Measurements from ENCODE around the gene PARP12.

Gene PARP12

GRCh38 chr7:140003913-140004382, 58.8 kb downstream of the PARP12 start:
- peak; percentile 63 for TF ChIP-seq CTCF (conservative IDR thresholded peaks at IDR 0.05; ENCODE audit: low read depth)
- peak; percentile 42 for DNase-seq (ENCODE audit: low spot score)
- POLR2A ChIA-PET (ENCODE audit: low non-redundant PET): no interaction called here
- H3K27ac ChIP-seq: no peak overlapping the region
- CTCF ChIA-PET: interaction anchor here (0.6 to 1.7 kb wide), 4 partner anchors 67 to 385 kb away, joined by 3 to 10 read pairs (median 4); no protein-coding TSS in a partner anchor

GRCh38 chr7:140000666-140001268, 62.0 kb downstream of the PARP12 start:
- TF ChIP-seq CTCF (conservative IDR thresholded peaks at IDR 0.05; ENCODE audit: low read depth): no peak
- ChIA-PET POLR2A (ENCODE audit: low non-redundant PET) (no interaction called here), CTCF (interaction anchor here (0.7 to 0.9 kb wide), 2 partner anchors 382 to 961 kb away, joined by 3 to 5 read pairs; no protein-coding TSS in a partner anchor)
- DNase-seq (ENCODE audit: low spot score): no peak
- no peak overlapping the region for H3K27ac ChIP-seq

GRCh38 chr7:139999516-139999915, 63.2 kb downstream of the PARP12 start:
- TF ChIP-seq CTCF (conservative IDR thresholded peaks at IDR 0.05; ENCODE audit: low read depth): no peak
- ChIA-PET CTCF (interaction anchor here (0.5 kb wide), 1 partner anchor 410 kb away, joined by 3 read pairs; no protein-coding TSS in a partner anchor), POLR2A (ENCODE audit: low non-redundant PET) (no interaction called here)
- DNase-seq (ENCODE audit: low spot score): no peak
- H3K27ac ChIP-seq: no peak overlapping the region

GRCh38 chr7:139998572-139998971, 64.2 kb downstream of the PARP12 start:
- ChIA-PET CTCF (interaction anchor here (0.6 kb wide), 1 partner anchor 217 kb away, joined by 3 read pairs; no protein-coding TSS in a partner anchor), POLR2A (ENCODE audit: low non-redundant PET) (no interaction called here)
- DNase-seq (ENCODE audit: low spot score): no peak
- H3K27ac ChIP-seq: no peak overlapping the region
- no peak for TF ChIP-seq CTCF (conservative IDR thresholded peaks at IDR 0.05; ENCODE audit: low read depth)

GRCh38 chr7:139995017-139995915, 67.5 kb downstream of the PARP12 start:
- POLR2A ChIA-PET (ENCODE audit: low non-redundant PET): no interaction called here
- peak; percentile 3 for DNase-seq (ENCODE audit: low spot score)
- no peak overlapping the region for H3K27ac ChIP-seq
- no peak for TF ChIP-seq CTCF (conservative IDR thresholded peaks at IDR 0.05; ENCODE audit: low read depth)
- CTCF ChIA-PET: interaction anchor here (0.5 kb wide), 1 partner anchor 7 kb away, joined by 4 read pairs; no protein-coding TSS in a partner anchor

- no peak for DNase-seq (ENCODE audit: low spot score)
- POLR2A ChIA-PET (ENCODE audit: low non-redundant PET): no interaction called here
- H3K27ac ChIP-seq: no peak overlapping the region
- CTCF ChIA-PET: interaction anchor here (0.5 to 0.6 kb wide), 2 partner anchors 8 to 83 kb away, joined by 3 to 4 read pairs; no protein-coding TSS in a partner anchor
- no peak for TF ChIP-seq CTCF (conservative IDR thresholded peaks at IDR 0.05; ENCODE audit: low read depth)
Measured at GRCh38 chr7:139994356-139994755, 68.4 kb downstream of the PARP12 start.
